ENCODE measurements around the gene SIDT2.
"Not testable (repeated sequence)": the region's sequence is repeated elsewhere in the genome, so short reads cannot be mapped to it uniquely, and the experiment has no call there.

Gene SIDT2

GRCh38 chr11:117178210-117179034, at the start of gene SIDT2:
SIDT2 (plus strand) TSS chr11:117178743; CDS start chr11:117179264, 521 bp downstream.
- Histone ChIP-seq H3K4me3 (IDR thresholded peaks at IDR 0.05; ENCODE audit: insufficient read depth, low read depth, low read length) (no peak within 1 kb of the TSS), H3K4me1 (ENCODE audit: low read depth, poor library complexity, severe bottlenecking) (peaks cover 19% of the 10 kb centered on the region), H4K20me1 (ENCODE audit: insufficient read depth) (no peaks in the 10 kb centered on the region), H2AFZ (ENCODE audit: low read depth) (peak within 1 kb of the TSS; percentile 61), H3K27ac (no peak within 1 kb of the TSS), H3K79me2 (ENCODE audit: insufficient read depth, low read depth) (no peaks in the 10 kb centered on the region), H3K27me3 (ENCODE audit: insufficient read depth, low read depth) (no peaks in the 10 kb centered on the region), H3K9ac (peak within 1 kb of the TSS; percentile 48; the same call in 1 of the 2 replicates), H3K36me3 (ENCODE audit: insufficient read depth) (no peaks in the 10 kb centered on the region), H3K4me2 (peak within 1 kb of the TSS; percentile 91)
- no peak for TF ChIP-seq CTCF (conservative IDR thresholded peaks at IDR 0.05; ENCODE audit: low read depth, low read length)

- H2AFZ ChIP-seq (ENCODE audit: low read depth); H4K20me1 ChIP-seq (ENCODE audit: insufficient read depth); H3K4me2 ChIP-seq; H3K27ac ChIP-seq; H3K4me1 ChIP-seq (ENCODE audit: low read depth, poor library complexity, severe bottlenecking); H3K79me2 ChIP-seq (ENCODE audit: insufficient read depth, low read depth); H3K27me3 ChIP-seq (ENCODE audit: insufficient read depth, low read depth); H3K9ac ChIP-seq; H3K4me3 ChIP-seq (IDR thresholded peaks at IDR 0.05; ENCODE audit: insufficient read depth, low read depth, low read length); H3K36me3 ChIP-seq (ENCODE audit: insufficient read depth): not testable (repeated sequence)
These were observed 48.1 kb upstream of the SIDT2 start for GRCh38 chr11:117130396-117130795.

- no peak overlapping the region for H3K4me2 ChIP-seq
- no peak for TF ChIP-seq CTCF (conservative IDR thresholded peaks at IDR 0.05; ENCODE audit: low read depth, low read length)
- H3K9ac ChIP-seq = no peak overlapping the region
- H3K79me2 ChIP-seq (ENCODE audit: insufficient read depth, low read depth) = no peaks in the 10 kb centered on the region
- H3K4me3 ChIP-seq (IDR thresholded peaks at IDR 0.05; ENCODE audit: insufficient read depth, low read depth, low read length) = no peak overlapping the region
- H3K27me3 ChIP-seq (ENCODE audit: insufficient read depth, low read depth) = no peaks in the 10 kb centered on the region
- H3K4me1 ChIP-seq (ENCODE audit: low read depth, poor library complexity, severe bottlenecking) = no peaks in the 10 kb centered on the region
- H4K20me1 ChIP-seq (ENCODE audit: insufficient read depth) = no peaks in the 10 kb centered on the region
- no peak overlapping the region for H3K27ac ChIP-seq
- H2AFZ ChIP-seq (ENCODE audit: low read depth) = no peak overlapping the region
- no peaks in the 10 kb centered on the region for H3K36me3 ChIP-seq (ENCODE audit: insufficient read depth)
These were observed 47.7 kb upstream of the SIDT2 start for GRCh38 chr11:117130879-117131278.

GRCh38 chr11:117134431-117134830, 44.1 kb upstream of the SIDT2 start:
- Histone ChIP-seq H3K27me3 (ENCODE audit: insufficient read depth, low read depth) (no peaks in the 10 kb centered on the region), H3K9ac (no peak overlapping the region), H3K4me3 (IDR thresholded peaks at IDR 0.05; ENCODE audit: insufficient read depth, low read depth, low read length) (no peak overlapping the region), H2AFZ (ENCODE audit: low read depth) (no peak overlapping the region), H3K4me1 (ENCODE audit: low read depth, poor library complexity, severe bottlenecking) (no peaks in the 10 kb centered on the region), H3K27ac (no peak overlapping the region), H4K20me1 (ENCODE audit: insufficient read depth) (no peaks in the 10 kb centered on the region), H3K36me3 (ENCODE audit: insufficient read depth) (no peaks in the 10 kb centered on the region), H3K4me2 (no peak overlapping the region), H3K79me2 (ENCODE audit: insufficient read depth, low read depth) (no peaks in the 10 kb centered on the region)
- no peak for TF ChIP-seq CTCF (conservative IDR thresholded peaks at IDR 0.05; ENCODE audit: low read depth, low read length)

- H3K4me2 ChIP-seq; H3K4me1 ChIP-seq (ENCODE audit: low read depth, poor library complexity, severe bottlenecking); H3K27me3 ChIP-seq (ENCODE audit: insufficient read depth, low read depth); H3K4me3 ChIP-seq (IDR thresholded peaks at IDR 0.05; ENCODE audit: insufficient read depth, low read depth, low read length); H3K36me3 ChIP-seq (ENCODE audit: insufficient read depth); H3K79me2 ChIP-seq (ENCODE audit: insufficient read depth, low read depth); H2AFZ ChIP-seq (ENCODE audit: low read depth); H4K20me1 ChIP-seq (ENCODE audit: insufficient read depth); H3K9ac ChIP-seq; H3K27ac ChIP-seq: not testable (repeated sequence)
These were observed 43.6 kb upstream of the SIDT2 start for GRCh38 chr11:117134979-117135378.

GRCh38 chr11:117137223-117138086, 41.1 kb upstream of the SIDT2 start:
- not testable (repeated sequence) for H3K27me3 ChIP-seq (ENCODE audit: insufficient read depth, low read depth); H2AFZ ChIP-seq (ENCODE audit: low read depth); H4K20me1 ChIP-seq (ENCODE audit: insufficient read depth); H3K9ac ChIP-seq; H3K27ac ChIP-seq; H3K4me3 ChIP-seq (IDR thresholded peaks at IDR 0.05; ENCODE audit: insufficient read depth, low read depth, low read length); H3K4me2 ChIP-seq; H3K4me1 ChIP-seq (ENCODE audit: low read depth, poor library complexity, severe bottlenecking); H3K36me3 ChIP-seq (ENCODE audit: insufficient read depth); H3K79me2 ChIP-seq (ENCODE audit: insufficient read depth, low read depth)
